GM21529 (cell line): ENCODE data around the gene TJP2.

Experiments used
- ATAC-seq: cut with Tn5 transposase; IDR thresholded peaks from one replicate; pipeline ENCODE4 v1.9.1; 2021; ENCODE audit not compliant: unreplicated experiment

The TJP2 gene

DNA sequence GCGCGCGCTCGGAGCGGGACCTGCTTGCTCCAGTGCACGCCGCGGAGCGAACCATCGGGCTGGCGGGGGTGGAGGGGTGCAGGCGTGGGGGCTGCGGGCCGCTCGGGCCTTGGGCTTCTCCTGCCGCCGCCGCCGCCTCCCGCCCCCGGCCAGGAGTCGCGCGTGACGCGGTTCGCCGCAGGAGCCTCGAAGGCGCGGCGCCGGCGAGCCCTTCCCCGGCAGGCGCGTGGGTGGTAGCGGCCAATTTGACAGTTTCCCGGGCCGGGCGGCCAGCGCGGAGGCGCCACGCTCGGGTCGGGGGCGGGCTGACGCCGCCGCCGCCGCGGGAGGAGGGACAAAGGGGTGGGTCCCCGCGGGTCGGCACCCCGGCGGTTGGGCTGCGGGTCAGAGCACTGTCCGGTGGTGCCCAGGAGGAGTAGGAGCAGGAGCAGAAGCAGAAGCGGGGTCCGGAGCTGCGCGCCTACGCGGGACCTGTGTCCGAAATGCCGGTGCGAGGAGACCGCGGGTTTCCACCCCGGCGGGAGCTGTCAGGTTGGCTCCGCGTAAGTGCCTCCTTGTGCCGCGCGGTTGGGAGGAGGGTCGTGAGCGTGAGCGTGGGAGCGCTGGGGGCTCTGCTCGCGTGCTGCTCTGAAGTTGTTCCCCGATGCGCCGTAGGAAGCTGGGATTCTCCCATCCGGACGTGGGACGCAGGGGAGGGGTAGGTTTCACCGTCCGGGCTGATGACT lies at the start of gene TJP2:
TJP2 (plus strand) TSS at position 387 of the 725 bp plus-strand sequence; CDS start at position 483, 96 bp downstream.
- peak; percentile 36 for ATAC-seq

DNA sequence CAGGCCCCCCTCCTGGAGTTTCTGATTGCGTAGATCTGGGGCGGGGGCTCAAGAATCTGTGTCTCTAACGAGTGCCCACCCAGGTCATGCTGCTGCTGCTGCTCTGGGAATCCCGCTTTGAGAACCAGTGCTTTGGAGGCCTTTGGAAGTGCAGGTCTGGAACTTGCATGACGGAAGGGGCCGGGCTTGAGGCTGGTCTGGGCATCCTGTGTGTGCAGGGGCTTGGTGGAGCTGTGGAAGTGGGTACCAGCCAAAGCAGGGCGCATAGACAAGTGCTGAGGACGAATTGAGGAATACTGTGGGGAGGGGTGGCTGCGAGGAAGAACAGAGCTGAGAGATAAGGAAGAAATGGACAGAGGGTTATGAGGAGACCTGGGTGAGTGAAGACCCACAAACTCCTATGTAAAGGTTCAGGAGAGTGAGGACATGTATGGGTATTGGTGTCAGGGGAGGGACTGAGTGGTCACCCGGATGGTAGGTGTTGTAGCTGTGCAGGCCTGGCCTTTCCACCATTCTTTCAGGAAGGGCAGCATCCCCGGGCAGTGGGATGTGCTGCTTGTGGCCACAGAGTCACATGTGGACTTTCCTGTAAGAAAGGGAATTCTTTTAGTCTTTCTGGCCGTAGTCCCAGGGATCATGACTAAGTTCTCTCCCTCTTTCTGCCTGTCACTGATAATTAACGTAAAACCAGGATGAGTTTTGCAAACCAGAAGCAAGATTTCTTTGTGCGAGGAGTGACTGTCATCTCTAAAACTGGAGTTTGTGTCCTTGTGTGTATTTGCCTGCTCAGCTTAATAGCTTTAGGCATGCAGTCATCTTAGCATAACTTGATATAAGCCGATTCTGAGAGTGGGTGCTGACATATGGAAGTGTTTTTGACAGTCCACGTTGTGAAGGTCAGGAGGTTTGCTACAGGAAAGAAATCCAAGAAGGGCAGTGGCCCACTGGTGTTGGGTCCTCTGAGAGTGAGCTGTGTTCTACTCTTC lies 43.3 kb upstream of the TJP2 start:
- no peak for ATAC-seq

DNA sequence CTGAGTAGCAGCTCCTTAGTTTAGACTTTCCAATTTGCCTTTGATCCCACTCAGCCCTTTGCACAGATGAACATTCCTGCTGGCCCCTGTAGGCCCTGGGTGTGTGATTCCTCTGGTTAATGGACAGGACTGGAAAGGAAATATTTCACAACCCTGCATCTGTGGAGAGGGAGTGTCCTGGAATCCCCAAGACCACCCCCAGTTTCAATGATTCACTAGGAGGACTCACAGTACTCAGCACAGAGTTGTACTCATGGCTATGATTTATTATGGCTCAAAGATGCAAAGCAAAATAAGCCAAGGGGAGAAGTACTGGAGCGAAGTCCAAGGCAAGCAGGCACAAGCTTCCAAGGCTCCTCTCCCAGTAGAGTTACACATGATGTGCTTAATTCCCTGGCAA lies 42.4 kb upstream of the TJP2 start:
- ATAC-seq = no peak

DNA sequence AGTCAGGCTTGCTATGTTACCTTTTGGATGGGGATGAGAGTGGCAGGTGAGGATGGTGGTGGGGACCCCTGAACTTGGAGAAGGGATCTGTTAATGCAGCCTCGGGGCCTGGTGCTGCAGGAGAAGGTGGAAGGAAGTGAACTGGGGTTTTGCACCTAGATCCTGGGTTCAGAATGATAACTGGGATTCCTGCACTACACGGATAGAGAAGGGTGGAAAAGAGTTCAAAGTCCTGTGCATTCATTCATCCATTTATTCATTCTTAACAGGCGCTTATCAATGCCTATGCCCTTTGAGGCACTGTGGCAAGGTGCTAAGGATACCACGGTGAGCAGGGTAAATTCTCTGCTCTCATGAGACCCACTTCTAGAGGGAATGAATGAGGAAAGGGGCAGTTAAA lies 41.7 kb upstream of the TJP2 start:
- no peak for ATAC-seq

DNA sequence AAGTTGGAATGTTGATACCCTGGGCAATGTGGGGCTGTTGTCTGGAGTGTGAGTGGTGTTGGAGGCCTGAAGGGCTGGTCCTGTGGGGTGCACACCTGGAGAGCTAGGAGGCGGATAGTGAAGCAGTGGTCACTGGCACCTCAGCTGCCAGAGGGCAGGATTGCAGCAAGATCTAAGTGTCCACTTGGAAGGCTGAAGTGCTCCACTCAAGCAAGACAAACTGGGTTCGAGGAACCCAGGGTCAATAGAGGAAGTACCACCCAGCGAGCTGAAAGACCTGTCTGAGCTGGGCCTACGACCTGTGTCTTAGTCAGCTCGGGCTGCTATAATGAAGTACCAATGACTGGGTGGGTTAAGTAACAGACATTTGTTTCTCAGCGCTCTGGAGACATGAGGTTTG lies 39.7 kb upstream of the TJP2 start:
- ATAC-seq = no peak

DNA sequence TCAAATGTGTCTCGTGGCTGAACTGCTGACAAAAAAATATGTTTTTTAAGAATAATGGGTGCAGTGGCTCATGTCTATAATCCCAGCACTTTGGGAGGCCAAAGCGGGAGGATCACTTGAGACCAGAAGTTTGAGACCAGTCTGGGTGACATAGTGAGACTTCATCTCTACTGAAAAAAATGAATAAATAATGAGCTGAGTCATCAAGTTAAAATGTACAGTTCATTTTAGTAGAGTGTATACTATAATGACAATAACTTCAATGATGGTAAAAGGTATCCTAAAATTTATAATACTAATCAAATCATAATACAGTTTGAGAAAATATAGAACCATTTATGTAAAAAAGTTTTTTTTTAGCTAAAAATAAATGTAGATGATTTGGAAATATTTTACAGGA lies 37.9 kb upstream of the TJP2 start:
- no peak for ATAC-seq

DNA sequence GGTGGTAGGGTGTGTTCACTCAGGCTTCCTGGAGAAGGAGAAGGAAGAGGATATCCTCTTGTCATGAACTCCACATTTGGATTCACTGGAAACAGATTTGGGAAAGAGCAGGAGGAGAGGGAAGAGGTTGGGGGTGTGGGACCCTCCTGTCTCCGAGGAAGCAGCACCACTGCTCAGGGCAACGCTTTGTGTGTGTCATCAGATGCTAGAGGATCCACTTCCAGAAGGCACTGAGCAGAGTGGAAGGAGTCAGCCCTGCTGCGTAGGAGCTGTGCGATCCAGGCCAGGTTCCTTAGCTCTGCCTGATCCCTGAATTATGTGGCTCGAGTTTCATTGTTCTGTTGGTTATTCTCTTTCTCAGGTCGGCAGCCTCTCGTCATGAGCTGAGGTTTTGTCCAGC lies 37.3 kb upstream of the TJP2 start:
- no peak for ATAC-seq

DNA sequence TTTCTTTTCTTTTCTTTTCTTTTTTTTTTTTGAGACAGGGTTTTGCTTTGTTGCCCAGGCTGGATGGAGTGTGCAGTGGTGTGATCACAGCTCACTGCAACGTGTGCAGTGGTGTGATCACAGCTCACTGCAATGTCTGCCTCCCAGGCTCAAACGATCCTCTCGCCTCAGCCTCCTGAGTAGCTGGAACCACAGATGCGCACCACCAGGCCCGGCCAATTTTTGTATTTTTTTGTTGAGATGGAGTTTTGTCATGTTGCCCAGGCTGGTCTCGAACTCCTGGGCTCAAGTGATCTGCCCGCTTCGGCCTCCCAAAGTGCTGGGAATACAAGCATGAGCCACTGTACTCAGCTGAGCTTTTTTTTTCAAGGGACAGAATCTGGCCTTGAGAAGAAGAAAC lies 36.8 kb upstream of the TJP2 start:
- ATAC-seq = no peak

DNA sequence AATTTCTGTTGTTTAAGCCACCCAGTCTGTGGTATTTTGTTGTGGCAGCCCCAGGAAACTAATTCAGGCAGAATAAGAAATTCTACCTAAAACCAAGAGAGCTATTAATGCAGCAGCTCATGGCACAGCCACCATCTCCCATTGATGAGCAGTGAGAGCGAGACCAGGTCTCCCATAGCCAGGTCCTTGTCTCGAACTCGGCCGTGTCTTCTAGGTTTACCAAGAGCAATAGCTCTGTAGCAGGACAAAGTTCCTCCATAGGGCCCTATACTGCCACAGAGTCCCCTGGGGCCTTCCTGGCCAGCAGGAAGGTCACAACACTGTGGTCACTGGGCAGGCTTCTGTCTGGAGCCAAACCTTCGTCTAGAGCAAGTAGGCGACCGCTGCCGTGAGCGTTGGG lies 34.5 kb upstream of the TJP2 start:
- no peak for ATAC-seq

DNA sequence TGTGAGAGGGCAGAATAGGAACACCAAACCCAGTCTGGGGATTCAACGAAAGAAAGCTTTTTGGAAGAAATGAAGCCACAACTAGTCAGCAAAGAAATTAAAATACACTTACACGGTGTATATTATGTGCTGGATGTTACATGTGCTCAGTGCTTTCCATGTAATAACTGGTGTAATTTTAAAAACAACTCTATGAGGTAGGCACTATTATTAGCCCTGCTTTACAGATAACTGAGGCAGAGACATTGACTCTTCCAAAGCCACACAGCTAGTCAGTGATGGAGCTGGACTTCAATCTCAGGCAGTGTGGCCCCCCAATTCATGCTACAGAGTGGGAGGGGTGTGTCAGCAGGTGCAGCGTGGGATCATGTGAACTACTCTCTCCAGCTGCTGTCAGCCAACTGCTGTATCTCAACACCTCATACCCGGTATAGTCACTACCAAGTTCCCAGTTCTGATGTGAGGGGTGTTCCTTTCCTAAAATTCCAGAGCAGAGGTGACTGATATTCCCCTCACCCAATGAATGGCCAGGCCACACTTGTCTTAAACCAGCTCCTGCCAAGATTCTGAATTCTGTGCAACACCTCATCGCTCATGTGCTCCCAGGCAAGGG lies 33.8 kb upstream of the TJP2 start:
- ATAC-seq = no peak

DNA sequence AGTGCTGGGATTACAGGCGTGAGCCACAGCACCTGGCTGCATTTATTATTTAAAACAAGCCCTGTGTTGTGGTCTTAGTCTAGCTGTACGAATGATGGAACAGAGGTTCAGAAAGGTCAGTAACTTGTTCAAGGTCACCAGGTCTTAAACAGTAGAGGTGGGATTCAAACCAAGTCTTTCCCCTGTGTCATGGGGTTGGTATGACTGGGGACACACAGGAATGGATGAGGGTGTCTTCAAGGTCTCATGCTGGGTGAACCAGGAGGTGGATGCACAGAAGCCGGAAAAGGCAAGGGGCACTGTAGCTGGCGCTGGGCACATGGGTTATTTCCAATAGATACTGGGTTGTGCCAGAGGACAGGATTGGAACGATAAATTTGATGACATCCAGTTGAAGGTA lies 32.2 kb upstream of the TJP2 start:
- no peak for ATAC-seq

DNA sequence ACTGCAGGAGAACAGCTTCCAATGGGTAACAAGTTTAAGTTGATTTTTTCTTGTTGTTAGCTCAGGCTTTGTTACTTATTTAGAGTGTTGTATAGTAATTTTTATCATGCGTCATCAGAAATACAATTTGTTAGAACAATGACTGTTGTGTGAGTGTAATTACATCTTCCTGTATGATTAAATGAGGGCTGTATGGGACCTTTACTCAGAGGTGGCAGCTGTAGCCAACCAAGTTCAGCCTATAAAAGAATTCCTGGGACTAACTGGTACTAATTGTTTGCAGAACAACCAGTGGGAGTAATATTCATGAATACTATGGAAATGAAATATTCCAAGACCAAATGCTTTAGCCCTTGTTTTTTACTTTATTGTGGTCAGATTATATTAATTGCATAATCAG lies 30.8 kb upstream of the TJP2 start:
- no peak for ATAC-seq

DNA sequence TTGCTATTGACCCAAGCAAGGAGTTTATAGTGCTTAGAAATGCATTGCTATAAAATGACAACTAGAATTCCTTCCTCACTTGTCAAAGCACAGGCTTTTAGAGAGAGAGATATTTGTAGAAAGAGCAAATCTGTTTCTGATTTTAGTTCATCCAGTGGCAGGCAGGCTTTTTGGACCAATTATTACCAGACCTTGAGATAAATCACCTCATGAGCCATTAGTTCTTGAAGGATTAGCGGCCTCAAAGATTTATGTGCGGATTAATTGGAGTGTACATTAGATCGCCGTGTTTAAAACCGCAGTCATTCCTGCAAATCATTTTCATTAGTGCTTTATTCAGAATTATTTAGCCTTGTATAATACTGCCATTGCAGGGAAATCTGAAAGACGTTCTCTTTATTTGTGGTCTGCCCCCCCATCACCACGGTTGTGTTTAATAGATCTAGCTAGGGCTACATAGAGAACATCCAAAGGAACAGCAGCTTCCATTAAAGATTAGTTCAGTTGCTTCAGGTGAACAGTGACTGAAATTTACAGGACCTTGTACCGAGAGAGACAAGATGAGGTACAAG lies 28.8 kb upstream of the TJP2 start:
- no peak for ATAC-seq

DNA sequence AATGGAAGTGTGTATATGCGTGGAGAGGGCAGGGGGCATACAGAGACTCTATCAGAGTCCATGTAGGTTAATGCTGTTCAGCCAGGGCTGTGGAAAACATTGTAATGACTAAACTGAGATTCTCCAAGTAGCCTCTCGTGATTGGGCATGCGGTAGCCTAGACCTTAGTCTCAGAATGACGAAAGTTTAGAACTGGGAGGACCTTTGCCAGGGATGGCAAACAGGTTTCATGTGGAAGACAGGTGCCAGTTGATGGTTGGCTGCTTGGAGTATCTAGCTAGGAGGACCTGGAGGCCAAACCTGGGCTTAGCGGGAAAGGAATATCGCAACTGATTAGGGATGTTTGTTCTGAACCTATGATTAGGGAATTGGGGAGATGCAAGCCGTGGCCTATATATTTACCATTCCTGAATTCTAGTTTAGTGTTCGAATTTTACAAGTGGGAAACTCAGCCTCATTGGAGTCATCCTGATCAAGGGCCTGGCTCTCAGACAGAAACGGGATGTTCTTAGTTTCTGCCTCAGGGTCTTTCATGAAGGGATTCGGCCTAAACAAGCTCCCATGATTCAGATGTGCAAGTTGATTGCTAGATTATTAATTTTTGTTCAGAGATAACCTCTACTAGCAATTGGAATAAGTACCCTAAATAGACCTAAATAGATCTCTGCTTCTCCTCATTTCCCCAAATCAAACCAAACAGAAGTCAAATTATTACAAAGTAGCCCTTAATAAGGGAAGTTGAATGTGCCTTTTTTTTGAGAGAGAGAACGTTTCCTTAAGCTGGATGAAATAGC lies 26.8 kb upstream of the TJP2 start:
- ATAC-seq = no peak

DNA sequence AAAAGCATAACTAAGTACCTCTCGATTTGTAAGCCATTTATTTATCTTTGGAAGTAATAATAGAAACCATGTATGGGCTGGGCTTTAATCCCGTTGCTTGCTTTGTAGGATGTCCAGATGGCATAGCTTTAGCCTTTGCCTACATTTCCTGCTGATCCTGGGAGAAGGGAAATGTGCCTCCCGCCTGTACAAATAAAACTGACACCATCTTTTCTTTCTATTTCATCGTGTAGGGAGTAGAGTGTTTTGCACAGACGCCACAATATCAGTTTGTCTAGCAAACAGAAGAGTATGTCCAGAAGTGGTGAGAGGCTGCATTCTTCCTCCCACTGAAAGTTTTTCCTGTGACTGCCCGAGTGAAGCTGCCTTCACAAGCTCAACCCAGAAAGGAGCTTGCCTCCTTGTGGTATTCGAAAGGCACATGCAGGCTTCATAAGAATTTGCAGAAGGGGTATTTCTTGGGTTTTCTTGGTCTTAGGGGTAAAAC lies 24.7 kb upstream of the TJP2 start:
- ATAC-seq = no peak

DNA sequence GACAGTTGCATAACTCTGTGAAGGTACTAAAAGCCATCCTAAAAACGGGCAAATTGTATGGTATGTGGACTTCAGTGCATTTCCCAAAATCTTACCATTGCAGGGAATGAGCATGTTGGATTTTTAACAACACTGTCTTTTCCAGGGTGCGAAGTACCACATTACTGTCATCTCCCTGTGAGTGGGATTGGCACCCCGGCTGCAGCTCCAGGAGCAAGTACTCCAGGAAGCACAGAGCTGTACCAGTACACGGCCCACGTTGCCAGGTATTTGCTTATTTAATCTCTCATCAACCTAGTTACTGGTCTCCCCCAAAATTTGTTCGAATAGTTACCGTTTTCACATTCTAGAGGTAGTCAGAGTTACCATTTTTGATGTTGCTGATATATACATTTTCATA lies 22.6 kb upstream of the TJP2 start:
- no peak for ATAC-seq

DNA sequence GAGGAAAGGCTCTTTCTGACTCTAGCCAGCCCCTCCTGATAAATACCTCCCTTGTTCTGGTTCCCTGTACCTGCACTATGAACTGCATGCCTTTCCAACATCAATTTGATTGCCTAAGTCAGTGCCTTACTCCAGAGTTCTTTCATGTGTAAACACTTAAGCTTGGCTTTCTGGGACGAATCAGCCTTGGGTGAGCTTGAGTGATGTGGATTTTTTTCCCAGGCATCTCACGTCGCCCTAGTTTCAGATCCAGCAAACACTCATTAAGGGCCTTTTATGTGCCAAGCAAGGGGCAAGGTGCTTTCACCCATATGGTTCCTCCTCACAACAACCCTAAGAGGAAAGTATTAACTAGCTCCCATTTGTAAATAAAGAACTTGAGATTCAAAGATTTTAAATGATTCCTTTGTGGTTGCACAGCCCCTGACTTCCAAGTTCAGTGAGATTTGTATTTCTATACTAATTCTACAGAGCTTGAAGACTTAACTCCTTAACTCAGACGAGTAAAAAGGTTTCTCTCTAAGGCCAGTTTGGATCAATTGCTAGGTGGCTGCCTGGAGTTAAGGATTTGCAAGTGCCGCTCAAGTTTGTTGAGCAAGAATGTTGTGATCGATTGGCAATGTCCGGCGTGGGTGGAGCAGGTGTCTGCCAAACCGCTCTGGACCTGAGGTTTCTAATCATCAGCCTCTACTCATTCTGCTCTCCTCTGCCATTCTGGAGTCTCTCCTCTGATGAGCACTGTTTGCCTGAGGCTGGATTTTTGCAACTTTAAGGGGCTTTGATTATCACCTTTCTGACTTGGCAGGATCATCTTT lies 20.2 kb upstream of the TJP2 start:
- ATAC-seq = no peak

DNA sequence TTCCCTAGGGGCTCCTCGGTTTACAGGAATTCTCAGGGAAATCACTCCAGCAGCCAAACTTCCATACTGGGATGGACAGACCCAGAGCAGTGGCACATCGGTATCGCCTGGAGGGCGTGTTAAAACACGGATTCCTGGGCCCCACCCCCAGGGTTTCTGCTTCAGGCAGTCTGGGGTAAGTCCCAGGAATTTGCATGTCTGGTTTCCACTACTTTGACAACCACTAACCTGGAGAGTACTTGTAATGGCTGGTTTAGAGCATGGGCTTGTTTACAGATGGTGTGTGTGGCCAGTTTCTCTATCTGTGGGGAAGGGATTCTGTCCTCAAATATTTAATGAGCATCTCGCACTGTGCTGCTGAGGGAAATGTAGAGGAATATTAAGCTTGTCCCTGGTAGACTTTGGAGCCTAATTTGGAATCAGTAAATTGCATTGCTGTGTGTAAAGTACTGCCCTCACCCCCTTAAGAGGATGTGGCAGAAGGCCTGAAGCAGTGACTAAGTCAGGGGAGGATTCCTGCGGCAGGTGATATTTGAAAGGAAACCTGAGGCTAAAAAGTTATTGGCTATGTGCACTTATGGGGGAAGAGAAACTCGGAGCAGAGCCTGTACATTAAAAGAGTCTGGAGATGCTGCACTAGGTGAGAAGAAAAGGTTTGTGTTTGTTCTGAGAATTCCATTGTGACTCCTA lies 18.6 kb upstream of the TJP2 start:
- ATAC-seq = peak; percentile 100
